OCI-LY3 (cell line): ENCODE measurements around the gene FYTTD1.
"Not testable (repeated sequence)": the region's sequence is repeated elsewhere in the genome, so short reads cannot be mapped to it uniquely, and the experiment has no call there.

Experiments
- H2AFZ ChIP-seq: fragments of 200-600, 300-600 bp; shearing (Covaris generic); 2 replicates; pipeline ENCODE4 v1.6.0; 2014; ENCODE audit warnings: antibody characterized with exemption, low read depth, low read length
- H3K27ac ChIP-seq: fragments of 200-600, 300-600 bp; sonication (generic); 2 replicates; pipeline ENCODE4 v1.5.1; 2014; ENCODE audit warnings: mild to moderate bottlenecking, low read length, moderate library complexity, mixed read lengths
- H3K27me3 ChIP-seq: fragments of 200-600, 300-600 bp; sonication (generic); 2 replicates; pipeline ENCODE4 v1.6.1; 2014; ENCODE audit warnings: low read depth, low read length, mixed read lengths
- H3K36me3 ChIP-seq: fragments of 200-600, 300-600 bp; sonication (generic); replicated peaks from 2 replicates; pipeline ENCODE3; 2014; ENCODE audit warnings: low read depth, low read length, mixed read lengths
- H3K4me1 ChIP-seq: fragments of 300-600, 200-600 bp; sonication (generic); 2 replicates; pipeline ENCODE4 v1.6.1; 2014; ENCODE audit warnings: low read length, mixed read lengths
- H3K4me2 ChIP-seq: fragments of 200-600, 300-600 bp; sonication (generic); 2 replicates; pipeline ENCODE4 v1.6.1; 2014; ENCODE audit warnings: low read length, mixed read lengths
- H3K4me3 ChIP-seq: fragments of 300-600, 200-600 bp; sonication (generic); 2 replicates; pipeline ENCODE4 v1.5.1; 2014; ENCODE audit warnings: antibody characterized with exemption, mild to moderate bottlenecking, low read length, moderate library complexity
- H3K79me2 ChIP-seq: fragments of 300-600, 200-600 bp; shearing (Covaris generic); 2 replicates; pipeline ENCODE4 v1.6.1; 2014; ENCODE audit warnings: mild to moderate bottlenecking, low read length, mixed read lengths
- H3K9ac ChIP-seq: fragments of 300-600, 200-600 bp; shearing (Covaris generic); 2 replicates; pipeline ENCODE4 v1.6.0; 2014; ENCODE audit warnings: mild to moderate bottlenecking, low read length, moderate library complexity
- H3K9me3 ChIP-seq: fragments of 200-600, 300-600 bp; shearing (Covaris generic); 2 replicates; pipeline ENCODE4 v1.6.1; 2014; ENCODE audit warnings: low read length, mixed read lengths; ENCODE audit not compliant: insufficient read depth
- H4K20me1 ChIP-seq: fragments of 200-600, 300-600 bp; sonication (generic); 2 replicates; pipeline ENCODE4 v1.6.1; 2016; ENCODE audit warnings: low read length, mixed read lengths; ENCODE audit not compliant: insufficient read depth
- EZH2phosphoT487 ChIP-seq: fragments of 200-600 bp; shearing (Covaris generic); IDR thresholded peaks from 2 replicates; pipeline ENCODE4 v1.6.1; 2018; ENCODE audit warnings: antibody characterized with exemption, mixed run types, low read depth
- TF ChIP-seq, protein P1 (sequence below): fragments of 200-600, 300-600 bp; sonication (generic); IDR thresholded peaks from 2 replicates; pipeline ENCODE4 v1.5.1; 2014; ENCODE audit warnings: antibody characterized with exemption, low read length, low read depth

Gene FYTTD1

DNA sequence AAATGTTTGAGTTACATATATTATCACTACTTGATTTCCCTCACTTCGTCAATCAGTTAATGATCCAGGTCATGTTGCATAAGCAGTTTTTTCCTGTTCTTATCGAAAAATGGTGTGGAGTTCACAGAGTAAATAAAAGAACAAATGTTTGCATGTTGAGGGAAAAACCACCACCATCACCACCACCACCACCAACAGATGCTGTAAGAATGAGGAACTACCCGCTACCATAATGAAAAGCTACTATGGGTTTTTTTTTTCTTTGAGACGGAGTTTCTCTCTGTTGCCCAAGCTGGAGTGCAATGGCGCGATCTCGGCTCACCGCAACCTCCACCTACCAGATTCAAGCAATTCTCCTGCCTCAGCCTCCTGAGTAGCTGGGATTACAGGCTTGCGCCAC is 40.5 kb upstream of the FYTTD1 start:
- H3K79me2 ChIP-seq: peaks cover 42% of the 10 kb centered on the region
- H3K4me3 ChIP-seq: peak overlapping the region; percentile 37; the same call in 1 of the 2 replicates
- H3K9me3 ChIP-seq: no peaks in the 10 kb centered on the region
- no peaks in the 10 kb centered on the region for H4K20me1 ChIP-seq
- peak overlapping the region; percentile 83 for H3K27ac ChIP-seq
- no peak overlapping the region for H2AFZ ChIP-seq
- H3K36me3 ChIP-seq: peaks cover 29% of the 10 kb centered on the region
- H3K27me3 ChIP-seq: no peaks in the 10 kb centered on the region
- TF ChIP-seq EZH2phosphoT487: no peak
- TF ChIP-seq, protein P1, sequence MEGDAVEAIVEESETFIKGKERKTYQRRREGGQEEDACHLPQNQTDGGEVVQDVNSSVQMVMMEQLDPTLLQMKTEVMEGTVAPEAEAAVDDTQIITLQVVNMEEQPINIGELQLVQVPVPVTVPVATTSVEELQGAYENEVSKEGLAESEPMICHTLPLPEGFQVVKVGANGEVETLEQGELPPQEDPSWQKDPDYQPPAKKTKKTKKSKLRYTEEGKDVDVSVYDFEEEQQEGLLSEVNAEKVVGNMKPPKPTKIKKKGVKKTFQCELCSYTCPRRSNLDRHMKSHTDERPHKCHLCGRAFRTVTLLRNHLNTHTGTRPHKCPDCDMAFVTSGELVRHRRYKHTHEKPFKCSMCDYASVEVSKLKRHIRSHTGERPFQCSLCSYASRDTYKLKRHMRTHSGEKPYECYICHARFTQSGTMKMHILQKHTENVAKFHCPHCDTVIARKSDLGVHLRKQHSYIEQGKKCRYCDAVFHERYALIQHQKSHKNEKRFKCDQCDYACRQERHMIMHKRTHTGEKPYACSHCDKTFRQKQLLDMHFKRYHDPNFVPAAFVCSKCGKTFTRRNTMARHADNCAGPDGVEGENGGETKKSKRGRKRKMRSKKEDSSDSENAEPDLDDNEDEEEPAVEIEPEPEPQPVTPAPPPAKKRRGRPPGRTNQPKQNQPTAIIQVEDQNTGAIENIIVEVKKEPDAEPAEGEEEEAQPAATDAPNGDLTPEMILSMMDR: no peak
- H3K4me1 ChIP-seq: peaks cover 87% of the 10 kb centered on the region
- peak overlapping the region; percentile 38 for H3K4me2 ChIP-seq
- peak overlapping the region; percentile 44; the same call in 1 of the 2 replicates for H3K9ac ChIP-seq

DNA sequence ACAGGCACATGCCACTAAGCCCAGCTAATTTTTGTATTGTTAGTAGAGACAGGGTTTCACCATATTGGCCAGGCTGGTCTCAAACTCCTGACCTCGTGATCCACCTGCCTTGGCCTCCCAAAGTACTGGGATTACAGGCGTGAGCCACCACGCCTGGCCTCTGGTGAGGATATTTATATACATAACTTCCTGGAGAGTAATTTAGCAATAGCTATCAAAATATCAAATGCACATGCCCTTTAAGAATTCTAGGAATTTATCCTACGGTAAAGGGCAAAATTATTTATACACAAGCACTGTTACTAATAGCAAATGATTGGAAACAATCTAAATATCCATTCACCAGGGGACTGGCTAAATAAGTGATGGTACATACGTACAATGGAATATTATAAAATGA is 38.7 kb upstream of the FYTTD1 start:
- Histone ChIP-seq H3K4me1 (peaks cover 89% of the 10 kb centered on the region), H3K79me2 (peaks cover 49% of the 10 kb centered on the region), H3K9ac (0 out of 2 replicates have a peak overlapping the region, but pooled peaks have one; percentile 49), H3K4me2 (peak overlapping the region; percentile 87), H3K36me3 (peaks cover 36% of the 10 kb centered on the region), H3K27ac (peak overlapping the region; percentile 96)
- H3K4me3 ChIP-seq, H4K20me1 ChIP-seq, H3K27me3 ChIP-seq, H2AFZ ChIP-seq, H3K9me3 ChIP-seq: not testable (repeated sequence)

DNA sequence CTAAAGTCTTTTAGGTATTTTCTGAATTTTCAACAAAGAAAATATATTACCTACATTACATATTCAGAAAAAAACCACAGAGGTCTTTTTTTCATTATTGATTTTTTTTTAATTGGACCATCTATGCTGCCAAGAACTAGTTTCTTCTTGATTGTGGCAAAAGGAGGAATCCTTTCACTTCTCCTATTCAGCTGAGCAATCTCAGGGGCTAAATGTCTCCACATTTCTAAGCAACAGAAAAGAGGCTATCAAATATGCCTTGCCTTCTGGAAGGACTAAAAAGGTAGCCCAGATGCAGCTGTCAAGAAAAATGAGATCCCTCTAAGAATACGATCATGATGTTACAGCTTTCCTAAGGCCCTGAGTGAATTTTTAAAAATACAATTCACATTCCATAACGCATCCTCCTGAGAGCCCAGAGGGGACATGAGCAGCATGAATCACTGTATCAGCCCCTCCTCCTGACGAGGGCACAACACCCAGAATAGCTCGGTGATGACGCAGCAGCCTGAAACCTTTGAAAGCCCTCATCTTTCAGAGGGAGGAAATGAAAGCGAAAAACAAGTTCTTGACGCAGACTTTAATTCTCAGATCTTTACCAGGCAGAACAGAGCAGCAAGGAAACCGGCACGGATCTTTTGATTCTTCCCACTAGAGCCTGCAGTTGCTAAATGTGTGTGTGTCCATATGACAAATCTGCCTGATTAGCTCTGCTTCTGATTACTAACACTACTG is 37.5 kb upstream of the FYTTD1 start:
- peak overlapping the region; percentile 96 for H3K27ac ChIP-seq
- H3K9ac ChIP-seq: peak overlapping the region; percentile 49
- H4K20me1 ChIP-seq: no peaks in the 10 kb centered on the region
- H3K79me2 ChIP-seq: peaks cover 42% of the 10 kb centered on the region
- TF ChIP-seq EZH2phosphoT487: no peak
- TF ChIP-seq, protein P1: no peak
- peak overlapping the region; percentile 65 for H3K4me3 ChIP-seq
- H3K36me3 ChIP-seq: peaks cover 37% of the 10 kb centered on the region
- peak overlapping the region; percentile 87 for H3K4me2 ChIP-seq
- H3K27me3 ChIP-seq: no peaks in the 10 kb centered on the region
- no peak overlapping the region for H2AFZ ChIP-seq
- peaks cover 77% of the 10 kb centered on the region for H3K4me1 ChIP-seq
- no peaks in the 10 kb centered on the region for H3K9me3 ChIP-seq

DNA sequence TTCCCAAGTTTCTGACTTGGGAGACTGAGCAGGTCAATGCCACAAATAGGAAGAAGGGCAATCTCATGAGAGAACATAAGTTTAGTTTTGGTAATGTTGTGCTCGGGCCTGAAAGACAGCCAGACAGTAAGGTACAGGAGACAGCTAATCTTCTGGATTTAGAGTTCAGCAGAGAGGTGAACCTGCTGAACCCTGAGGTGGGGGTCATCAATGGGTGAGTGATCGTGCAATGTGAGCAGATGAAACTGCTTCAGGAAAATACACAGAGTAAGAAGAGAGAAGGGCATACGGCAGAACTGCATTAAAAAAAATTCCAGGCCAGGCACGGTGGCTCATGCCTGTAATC is 36.2 kb upstream of the FYTTD1 start:
- no peak overlapping the region for H2AFZ ChIP-seq
- peak overlapping the region; percentile 49 for H3K4me3 ChIP-seq
- no peaks in the 10 kb centered on the region for H3K9me3 ChIP-seq
- peaks cover 6% of the 10 kb centered on the region for H4K20me1 ChIP-seq
- peak overlapping the region; percentile 38; the same call in 1 of the 2 replicates for H3K9ac ChIP-seq
- H3K4me2 ChIP-seq: peak overlapping the region; percentile 87
- TF ChIP-seq, protein P1: no peak
- no peak for TF ChIP-seq EZH2phosphoT487
- no peaks in the 10 kb centered on the region for H3K27me3 ChIP-seq
- peaks cover 41% of the 10 kb centered on the region for H3K79me2 ChIP-seq
- H3K27ac ChIP-seq: peak overlapping the region; percentile 96
- peaks cover 44% of the 10 kb centered on the region for H3K36me3 ChIP-seq
- H3K4me1 ChIP-seq: peaks cover 64% of the 10 kb centered on the region
